ENCODE data around the gene KLB. TPM values are rescaled to one million over a fixed set of nuclear protein-coding genes. Genes with fewer than 3 reads are reported as not detected.

KLB gene
- total RNA-seq, 1 donor from 2014 or later, result 0.87 TPM

GRCh38 chr4:39433878-39434492 is 27.3 kb downstream of the KLB start:
- ATAC-seq (no peak), DNase-seq (no peak)
- no peak overlapping the region for H3K4me3 ChIP-seq
- no peak overlapping the region for H3K27ac ChIP-seq
- intact Hi-C loops (cut with DNase I), result no loop called here
- H3K36me3 ChIP-seq, result no peaks in the 10 kb centered on the region
- no peak for TF ChIP-seq CTCF (IDR thresholded peaks at IDR 0.05)
- H3K9me3 ChIP-seq, result no peaks in the 10 kb centered on the region
- no peaks in the 10 kb centered on the region for H3K4me1 ChIP-seq
- H3K27me3 ChIP-seq, result no peaks in the 10 kb centered on the region

- TF ChIP-seq CTCF (IDR thresholded peaks at IDR 0.05), result no peak
- ATAC-seq (no peak), DNase-seq (no peak)
- Histone ChIP-seq H3K27ac (no peak overlapping the region), H3K4me3 (no peak overlapping the region), H3K27me3 (no peaks in the 10 kb centered on the region), H3K36me3 (no peaks in the 10 kb centered on the region), H3K9me3 (no peaks in the 10 kb centered on the region), H3K4me1 (no peaks in the 10 kb centered on the region)
- intact Hi-C loops (cut with DNase I), result no loop called here
These were observed 29.2 kb downstream of the KLB start for GRCh38 chr4:39435659-39436563.

GRCh38 chr4:39441593-39441992 is 34.9 kb downstream of the KLB start:
- no peaks in the 10 kb centered on the region for H3K27me3 ChIP-seq
- no peaks in the 10 kb centered on the region for H3K4me1 ChIP-seq
- TF ChIP-seq CTCF (IDR thresholded peaks at IDR 0.05), result no peak
- DNase-seq (no peak), ATAC-seq (no peak)
- no peaks in the 10 kb centered on the region for H3K9me3 ChIP-seq
- intact Hi-C loops (cut with DNase I), result no loop called here
- no peak overlapping the region for H3K27ac ChIP-seq
- H3K36me3 ChIP-seq, result no peaks in the 10 kb centered on the region
- no peak overlapping the region for H3K4me3 ChIP-seq

GRCh38 chr4:39442998-39443397 is 36.3 kb downstream of the KLB start:
- Histone ChIP-seq H3K9me3 (no peaks in the 10 kb centered on the region), H3K27me3 (no peaks in the 10 kb centered on the region), H3K27ac (no peak overlapping the region), H3K36me3 (no peaks in the 10 kb centered on the region), H3K4me1 (peaks cover 9% of the 10 kb centered on the region), H3K4me3 (no peak overlapping the region)
- ATAC-seq (no peak), DNase-seq (no peak)
- intact Hi-C loops (cut with DNase I), result no loop called here
- TF ChIP-seq CTCF (IDR thresholded peaks at IDR 0.05), result no peak

GRCh38 chr4:39446483-39446841 is 39.7 kb downstream of the KLB start:
- ATAC-seq (no peak), DNase-seq (no peak)
- TF ChIP-seq CTCF (IDR thresholded peaks at IDR 0.05), result no peak
- Histone ChIP-seq H3K27ac (peak overlapping the region; percentile 53), H3K4me3 (peak overlapping the region; percentile 49), H3K27me3 (no peaks in the 10 kb centered on the region), H3K9me3 (no peaks in the 10 kb centered on the region), H3K4me1 (peaks cover 10% of the 10 kb centered on the region), H3K36me3 (peaks cover 14% of the 10 kb centered on the region)
- intact Hi-C loops (cut with DNase I), result no loop called here

All from upper lobe of right lung (tissue), 1 donor.